Left ventricle myocardium superior (tissue), 1 donor: ENCODE data around the gene HEATR3. TPM values are rescaled to one million over a fixed set of nuclear protein-coding genes. Genes with fewer than 3 reads are reported as not detected.
"Not testable (repeated sequence)": the region's sequence is repeated elsewhere in the genome, so short reads cannot be mapped to it uniquely, and the experiment has no call there.

ENCODE experiments used
- ATAC-seq: fragments of 200-7000 bp; cut with Tn5 transposase; one replicate; pipeline ENCODE4 v1.9.1; 2020; ENCODE audit warnings: mild to moderate bottlenecking, moderate library complexity
- DNase-seq: peaks from one replicate; pipeline ENCODE4 v3.0.0-alpha.2; 2020
- intact Hi-C: fragments of 100-400 bp; cut with micrococcal nuclease; formaldehyde crosslinking; loops from one replicate; pipeline ENCODE4 v1.11.0; 2022
- total RNA-seq: library from RNA; stranded (reverse); fragmentation: NEBNext Ultra II Directional; extraction: Animal tissue kit (Norgen Biotek cat#: 25700); gene quantifications from one replicate; pipeline ENCODE4 v1.2.1, GENCODE V29; 2021
- donor health status: DM: no; HTN: yes; CAD: no; lungs with severe emphysema.

The HEATR3 gene
- total RNA-seq, 1 donor from 2014 or later, result 9.6 TPM

GRCh38 chr16:50088302-50088701, 22.5 kb downstream of the HEATR3 start:
- ATAC-seq (no peak), DNase-seq (no peak)
- intact Hi-C loops, result no loop called here

- intact Hi-C loops, result no loop called here
- no peak for DNase-seq
- no peak for ATAC-seq
Measured at GRCh38 chr16:50092891-50093290, 27.1 kb downstream of the HEATR3 start.

GRCh38 chr16:50093607-50094539, 28.1 kb downstream of the HEATR3 start:
- intact Hi-C loops, result no loop called here
- ATAC-seq (peak; percentile 82), DNase-seq (peak; percentile 50)

GRCh38 chr16:50096791-50097190, 31.0 kb downstream of the HEATR3 start:
- ATAC-seq, result no peak

GRCh38 chr16:50099957-50100648, 34.3 kb downstream of the HEATR3 start:
- intact Hi-C loops, result no loop called here

More at GRCh38 chr16:50096791-50097190, 31.0 kb downstream of the HEATR3 start:
- DNase-seq, result no peak
- intact Hi-C loops, result no loop called here

GRCh38 chr16:50102051-50102746, 36.4 kb downstream of the HEATR3 start:
- DNase-seq (no peak), ATAC-seq (no peak)
- intact Hi-C loops, result no loop called here

More at GRCh38 chr16:50099957-50100648, 34.3 kb downstream of the HEATR3 start:
- ATAC-seq (no peak), DNase-seq (no peak)

- DNase-seq, result no peak
- no peak for ATAC-seq
- intact Hi-C loops, result no loop called here
Measured at GRCh38 chr16:50103764-50104163, 38.0 kb downstream of the HEATR3 start.

GRCh38 chr16:50114357-50115129, 48.8 kb downstream of the HEATR3 start:
- no peak for ATAC-seq
- no peak for DNase-seq
- intact Hi-C loops, result no loop called here

- no peak for ATAC-seq
- intact Hi-C loops, result no loop called here
- no peak for DNase-seq
Measured at GRCh38 chr16:50120711-50121110, 54.9 kb downstream of the HEATR3 start.

- ATAC-seq (no peak), DNase-seq (no peak)
- intact Hi-C loops, result no loop called here
Measured at GRCh38 chr16:50121278-50121677, 55.5 kb downstream of the HEATR3 start.

GRCh38 chr16:50121721-50122445, 56.1 kb downstream of the HEATR3 start:
- intact Hi-C loops, result no loop called here
- DNase-seq, result no peak
- no peak for ATAC-seq

- ATAC-seq (no peak), DNase-seq (no peak)
- intact Hi-C loops, result no loop called here
Measured at GRCh38 chr16:50123417-50123816, 57.6 kb downstream of the HEATR3 start.

- ATAC-seq (no peak), DNase-seq (no peak)
- intact Hi-C loops, result no loop called here
Measured at GRCh38 chr16:50124769-50125168, 59.0 kb downstream of the HEATR3 start.

GRCh38 chr16:50126183-50126582, 60.4 kb downstream of the HEATR3 start:
- no peak for DNase-seq
- intact Hi-C loops, result no loop called here
- ATAC-seq, result no peak

- ATAC-seq, intact Hi-C loops, DNase-seq: not testable (repeated sequence)
Measured at GRCh38 chr16:50132571-50132970, 66.8 kb downstream of the HEATR3 start.

- DNase-seq, result no peak
- intact Hi-C loops, result no loop called here
- ATAC-seq, result no peak
Measured at GRCh38 chr16:50133214-50133613, 67.4 kb downstream of the HEATR3 start.

GRCh38 chr16:50136399-50136798, 70.6 kb downstream of the HEATR3 start:
- ATAC-seq (no peak), DNase-seq (no peak)
- intact Hi-C loops, result no loop called here

GRCh38 chr16:50137268-50137667, 71.5 kb downstream of the HEATR3 start:
- ATAC-seq (no peak), DNase-seq (no peak)
- intact Hi-C loops, result no loop called here
